ENCODE results near the gene SRL.
A peak's percentile ranks its signal among the peaks of the same experiment; 100 is the strongest.

SRL gene

GRCh38 chr16:4180511-4180910, 61.4 kb downstream of the SRL start:
- Histone ChIP-seq H3K27ac (no peak overlapping the region), H3K4me3 (ENCODE audit: low read depth, low read length) (no peak overlapping the region), H3K27me3 (replicated peaks) (no peaks in the 10 kb centered on the region), H3K36me3 (replicated peaks) (no peaks in the 10 kb centered on the region)
- TF ChIP-seq CTCF (IDR thresholded peaks at IDR 0.05; ENCODE audit: low read depth, low read length, missing control alignments): no peak
- DNase-seq: no peak
- in situ Hi-C loops (cut with HindIII; ENCODE audit: low pct_ligation_motif_present, low sequenced_read_pairs): no loop called here

- in situ Hi-C loops (cut with HindIII; ENCODE audit: low pct_ligation_motif_present, low sequenced_read_pairs): no loop called here
Measured at GRCh38 chr16:4179763-4180260, 62.1 kb downstream of the SRL start.

GRCh38 chr16:4179020-4179419, 62.9 kb downstream of the SRL start:
- Histone ChIP-seq H3K36me3 (replicated peaks) (no peaks in the 10 kb centered on the region), H3K4me3 (ENCODE audit: low read depth, low read length) (no peak overlapping the region), H3K27me3 (replicated peaks) (no peaks in the 10 kb centered on the region), H3K27ac (no peak overlapping the region)
- DNase-seq: no peak
- in situ Hi-C loops (cut with HindIII; ENCODE audit: low pct_ligation_motif_present, low sequenced_read_pairs): no loop called here
- no peak for TF ChIP-seq CTCF (IDR thresholded peaks at IDR 0.05; ENCODE audit: low read depth, low read length, missing control alignments)

More at GRCh38 chr16:4179763-4180260, 62.1 kb downstream of the SRL start:
- Histone ChIP-seq H3K4me3 (ENCODE audit: low read depth, low read length) (no peak overlapping the region), H3K27ac (no peak overlapping the region), H3K27me3 (replicated peaks) (no peaks in the 10 kb centered on the region), H3K36me3 (replicated peaks) (no peaks in the 10 kb centered on the region)
- no peak for DNase-seq
- no peak for TF ChIP-seq CTCF (IDR thresholded peaks at IDR 0.05; ENCODE audit: low read depth, low read length, missing control alignments)

GRCh38 chr16:4178468-4179010, 63.3 kb downstream of the SRL start:
- DNase-seq: no peak
- in situ Hi-C loops (cut with HindIII; ENCODE audit: low pct_ligation_motif_present, low sequenced_read_pairs): no loop called here
- TF ChIP-seq CTCF (IDR thresholded peaks at IDR 0.05; ENCODE audit: low read depth, low read length, missing control alignments): no peak
- Histone ChIP-seq H3K27me3 (replicated peaks) (no peaks in the 10 kb centered on the region), H3K36me3 (replicated peaks) (no peaks in the 10 kb centered on the region), H3K27ac (no peak overlapping the region), H3K4me3 (ENCODE audit: low read depth, low read length) (no peak overlapping the region)

GRCh38 chr16:4176906-4177417, 64.9 kb downstream of the SRL start:
- no peaks in the 10 kb centered on the region for H3K36me3 ChIP-seq (replicated peaks)
- no peak for TF ChIP-seq CTCF (IDR thresholded peaks at IDR 0.05; ENCODE audit: low read depth, low read length, missing control alignments)
- in situ Hi-C loops (cut with HindIII; ENCODE audit: low pct_ligation_motif_present, low sequenced_read_pairs): no loop called here
- H3K27me3 ChIP-seq (replicated peaks): no peaks in the 10 kb centered on the region
- DNase-seq: peak; percentile 61
- no peak overlapping the region for H3K4me3 ChIP-seq (ENCODE audit: low read depth, low read length)
- no peak overlapping the region for H3K27ac ChIP-seq

- no peak overlapping the region for H3K27ac ChIP-seq
- H3K4me3 ChIP-seq (ENCODE audit: low read depth, low read length): no peak overlapping the region
- H3K36me3 ChIP-seq (replicated peaks): no peaks in the 10 kb centered on the region
- no peaks in the 10 kb centered on the region for H3K27me3 ChIP-seq (replicated peaks)
- DNase-seq: no peak
- in situ Hi-C loops (cut with HindIII; ENCODE audit: low pct_ligation_motif_present, low sequenced_read_pairs): no loop called here
- TF ChIP-seq CTCF (IDR thresholded peaks at IDR 0.05; ENCODE audit: low read depth, low read length, missing control alignments): no peak
Measured at GRCh38 chr16:4175849-4176248, 66.0 kb downstream of the SRL start.
